NCI-H146 (cell line): ENCODE data around the gene RINL.
"Not testable (repeated sequence)": the region's sequence is repeated elsewhere in the genome, so short reads cannot be mapped to it uniquely, and the experiment has no call there.

Experiments used
- DNase-seq: peaks from one replicate; lab custom pipeline; 2025; lab: John Stamatoyannopoulos, UW

RINL gene

GRCh38 chr19:38834104-38834490 is 44.0 kb downstream of the RINL start:
- DNase-seq = no peak

- no peak for DNase-seq
These were observed 45.0 kb downstream of the RINL start for GRCh38 chr19:38833092-38833425.

- DNase-seq = peak; percentile 68
These were observed 46.9 kb downstream of the RINL start for GRCh38 chr19:38831142-38831605.

GRCh38 chr19:38830039-38830733 is 47.9 kb downstream of the RINL start:
- DNase-seq = no peak

- not testable (repeated sequence) for DNase-seq
These were observed 48.9 kb downstream of the RINL start for GRCh38 chr19:38829203-38829602.

GRCh38 chr19:38826856-38827551 is 51.1 kb downstream of the RINL start:
- DNase-seq = no peak

GRCh38 chr19:38825936-38826335 is 52.1 kb downstream of the RINL start:
- DNase-seq = not testable (repeated sequence)

- DNase-seq = not testable (repeated sequence)
These were observed 56.7 kb downstream of the RINL start for GRCh38 chr19:38821230-38821825.

- peak; percentile 61 for DNase-seq
These were observed 58.7 kb downstream of the RINL start for GRCh38 chr19:38819231-38819920.
